Endodermal cell (in vitro differentiated cells): Measurements from ENCODE around the gene CD83. TPM values are rescaled to one million over a fixed set of nuclear protein-coding genes. Genes with fewer than 3 reads are reported as not detected.

ENCODE experiments used
- DNase-seq: peaks from one replicate; pipeline ENCODE4 v3.0.0-alpha.2; 2017
- H3K27ac ChIP-seq: 2 replicates; pipeline ENCODE4 v1.5.1; 2013; ENCODE audit warnings: mild to moderate bottlenecking, low read depth, low read length, moderate library complexity
- H3K27me3 ChIP-seq: 2 replicates; pipeline ENCODE4 v1.6.1; 2013; ENCODE audit warnings: mild to moderate bottlenecking, low read length, moderate library complexity; ENCODE audit not compliant: insufficient read depth, control insufficient read depth, poor library complexity, severe bottlenecking
- H3K36me3 ChIP-seq: 2 replicates; pipeline ENCODE4 v1.7.0; 2013; ENCODE audit warnings: mild to moderate bottlenecking, low read length, moderate library complexity; ENCODE audit not compliant: control insufficient read depth, insufficient read depth
- H3K4me1 ChIP-seq: one replicate; pipeline ENCODE4 v1.7.0; 2013; ENCODE audit warnings: low read length; ENCODE audit not compliant: control insufficient read depth, insufficient read depth
- H3K4me3 ChIP-seq: 2 replicates; pipeline ENCODE4 v1.5.1; 2013; ENCODE audit warnings: mild to moderate bottlenecking, low read length, moderate library complexity
- H3K9ac ChIP-seq: 2 replicates; pipeline ENCODE4 v1.6.1; 2013; ENCODE audit warnings: mild to moderate bottlenecking, low read length, moderate library complexity; ENCODE audit not compliant: poor library complexity, severe bottlenecking; ENCODE audit errors: extremely low read depth
- H3K9me3 ChIP-seq: 2 replicates; pipeline ENCODE4 v1.6.1; 2013; ENCODE audit warnings: mild to moderate bottlenecking, low read length, moderate library complexity; ENCODE audit not compliant: control insufficient read depth
- H3K27ac Mint-ChIP-seq: 2 replicates; pipeline ENCODE4 v1.8.0; 2020; ENCODE audit warnings: mixed read lengths
- H3K27me3 Mint-ChIP-seq: 2 replicates; pipeline ENCODE4 v1.8.0; 2021; ENCODE audit warnings: mild to moderate bottlenecking, mixed read lengths; ENCODE audit not compliant: insufficient read depth
- H3K36me3 Mint-ChIP-seq: 2 replicates; pipeline ENCODE4 v1.8.0; 2020; ENCODE audit warnings: low read depth, mixed read lengths
- H3K4me1 Mint-ChIP-seq: 2 replicates; pipeline ENCODE4 v1.8.0; 2020; ENCODE audit warnings: mixed read lengths
- H3K4me3 Mint-ChIP-seq: 2 replicates; pipeline ENCODE4 v1.8.0; 2020; ENCODE audit warnings: mild to moderate bottlenecking, moderate library complexity, mixed read lengths
- H3K9me3 Mint-ChIP-seq: 2 replicates; pipeline ENCODE4 v1.8.0; 2020; ENCODE audit warnings: mild to moderate bottlenecking, mixed read lengths
- CTCF ChIP-seq: fragments of 200-600 bp; sonication (generic); conservative IDR thresholded peaks from 2 replicates; pipeline ENCODE4 v1.5.0; 2021; ENCODE audit warnings: antibody characterized with exemption, mild to moderate bottlenecking
- WGBS, 2 experiments: methylation state at CpG; one replicate each; pipeline versions ENCODE4 v1.1.5 to v1.1.7; 2013; ENCODE audit warnings: missing lambda C conversion rate in 2 of 2, mixed read lengths in 1 of 2; ENCODE audit not compliant: insufficient coverage in 1 of 2, insufficient read length in 1 of 2; 5-methylcytosine and 5-hydroxymethylcytosine counted together
- total RNA-seq, 2 donors: library from RNA; stranded (reverse); fragmentation: NEBNext Ultra II Directional in 1 of 2; extraction: Animal tissue kit (Norgen Biotek cat#: 25700) in 1 of 2; gene quantifications; 2 replicates in 1 of 2; 3 replicates in 1 of 2; pipeline ENCODE4 v1.2.1, GENCODE V29; 2021

Gene CD83
- total RNA-seq, 2 donors from 2014 or later = 2.8 to 7.0 TPM

- Histone ChIP-seq H3K27me3 (no peaks in the 10 kb centered on the region), H3K4me3 (no peak overlapping the region), H3K36me3 (no peaks in the 10 kb centered on the region), H3K27ac (no peak overlapping the region), H3K4me1 (peaks cover 3% of the 10 kb centered on the region), H3K9ac (no peak overlapping the region), H3K9me3 (peaks cover 4% of the 10 kb centered on the region)
- H3K27ac Mint-ChIP-seq = no peak overlapping the region
- no peaks in the 10 kb centered on the region for H3K36me3 Mint-ChIP-seq
- H3K27me3 Mint-ChIP-seq = peaks cover 7% of the 10 kb centered on the region
- peaks cover 8% of the 10 kb centered on the region for H3K4me1 Mint-ChIP-seq
- no peak for DNase-seq
- peaks cover 5% of the 10 kb centered on the region for H3K9me3 Mint-ChIP-seq
- WGBS, 2 experiments = 92 to 93% methylated on average over 4 to 6 of the region's 6 CpGs
- TF ChIP-seq CTCF = no peak
- no peak overlapping the region for H3K4me3 Mint-ChIP-seq
Measured at GRCh38 chr6:14177413-14178082, 60.0 kb downstream of the CD83 start.

GRCh38 chr6:14178083-14178445 is 60.5 kb downstream of the CD83 start:
- no peak for DNase-seq
- no peak overlapping the region for H3K4me3 ChIP-seq
- H3K27ac ChIP-seq = no peak overlapping the region
- no peak for TF ChIP-seq CTCF
- H3K4me3 Mint-ChIP-seq = no peak overlapping the region
- H3K9ac ChIP-seq = no peak overlapping the region
- H3K9me3 Mint-ChIP-seq = peaks cover under 1% of the 10 kb centered on the region
- H3K36me3 ChIP-seq = no peaks in the 10 kb centered on the region
- H3K27me3 ChIP-seq = no peaks in the 10 kb centered on the region
- 89 to 93% methylated on average over 3 to 5 of the region's 5 CpGs for WGBS, 2 experiments
- H3K27me3 Mint-ChIP-seq = peaks cover 7% of the 10 kb centered on the region
- peaks cover 8% of the 10 kb centered on the region for H3K4me1 Mint-ChIP-seq
- no peak overlapping the region for H3K27ac Mint-ChIP-seq
- H3K4me1 ChIP-seq = peaks cover 3% of the 10 kb centered on the region
- no peaks in the 10 kb centered on the region for H3K9me3 ChIP-seq
- no peaks in the 10 kb centered on the region for H3K36me3 Mint-ChIP-seq

- 91 to 100% methylated on average over 2 of the region's 2 CpGs for WGBS, 2 experiments
- Histone ChIP-seq H3K27ac (no peak overlapping the region), H3K4me3 (no peak overlapping the region), H3K36me3 (no peaks in the 10 kb centered on the region), H3K9ac (no peak overlapping the region), H3K9me3 (peaks cover 6% of the 10 kb centered on the region), H3K4me1 (peaks cover 3% of the 10 kb centered on the region), H3K27me3 (no peaks in the 10 kb centered on the region)
- no peak for TF ChIP-seq CTCF
- H3K27ac Mint-ChIP-seq = no peak overlapping the region
- no peaks in the 10 kb centered on the region for H3K36me3 Mint-ChIP-seq
- H3K27me3 Mint-ChIP-seq = peaks cover 7% of the 10 kb centered on the region
- no peak overlapping the region for H3K4me3 Mint-ChIP-seq
- peaks cover 4% of the 10 kb centered on the region for H3K9me3 Mint-ChIP-seq
- H3K4me1 Mint-ChIP-seq = peaks cover 8% of the 10 kb centered on the region
- DNase-seq = no peak
Measured at GRCh38 chr6:14180609-14181008, 63.0 kb downstream of the CD83 start.
